ENCODE results near the gene TCF7L2. TPM values are rescaled to one million over a fixed set of nuclear protein-coding genes. Genes with fewer than 3 reads are reported as not detected.

The TCF7L2 gene
- total RNA-seq, 1 experiment from 2014 or later: 22.1 TPM

- Histone ChIP-seq H3K27me3 (no peaks in the 10 kb centered on the region), H3K27ac (no peak overlapping the region), H3K9me3 (replicated peaks) (no peaks in the 10 kb centered on the region), H3K4me1 (peaks cover 31% of the 10 kb centered on the region), H3K36me3 (no peaks in the 10 kb centered on the region), H3K4me3 (no peak overlapping the region)
- no peak for DNase-seq
Measured at GRCh38 chr10:113024930-113025329, 74.9 kb downstream of the TCF7L2 start.

DNA sequence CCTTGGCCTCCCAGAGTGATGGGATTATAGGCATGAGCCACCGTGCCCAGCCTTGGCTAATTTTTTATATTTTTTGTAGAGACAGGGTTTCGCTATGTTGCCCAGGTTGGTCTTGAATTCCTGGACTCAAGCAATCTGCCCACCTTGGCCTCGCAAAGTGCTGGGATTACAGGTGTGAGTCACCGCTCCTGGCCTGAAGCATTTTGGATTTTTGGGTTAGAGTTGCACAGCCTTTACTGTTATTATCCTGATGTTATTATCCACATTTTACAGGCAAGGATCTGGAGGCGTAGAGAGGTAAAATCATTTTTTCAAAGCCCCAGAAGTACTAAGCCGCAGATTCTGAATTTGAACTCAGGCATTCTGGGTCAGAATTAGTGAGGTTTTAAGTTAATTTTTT is 75.4 kb downstream of the TCF7L2 start:
- no peak for DNase-seq
- Histone ChIP-seq H3K4me3 (no peak overlapping the region), H3K4me1 (peaks cover 31% of the 10 kb centered on the region), H3K36me3 (no peaks in the 10 kb centered on the region), H3K27me3 (no peaks in the 10 kb centered on the region), H3K27ac (no peak overlapping the region), H3K9me3 (replicated peaks) (no peaks in the 10 kb centered on the region)

DNA sequence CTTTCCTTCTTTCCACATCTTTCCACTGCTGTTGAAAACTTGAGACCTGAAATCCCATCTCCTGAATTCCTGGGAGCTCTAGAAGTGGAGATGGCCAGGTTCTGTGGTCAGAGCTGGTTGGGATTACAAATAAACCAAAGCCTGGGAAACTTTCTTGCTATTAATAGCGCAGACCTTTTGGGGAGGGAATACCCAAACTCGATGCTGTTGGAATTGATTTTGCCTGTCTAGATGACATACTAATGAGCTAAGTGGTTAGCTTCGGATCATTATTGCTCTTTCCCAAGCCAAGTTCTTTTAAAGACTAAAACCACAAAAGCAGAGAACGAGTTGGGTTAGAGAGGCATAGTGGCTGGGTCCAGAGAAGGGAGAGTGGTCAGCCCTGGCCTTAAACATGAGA is 76.6 kb downstream of the TCF7L2 start:
- H3K4me3 ChIP-seq: peak overlapping the region; percentile 17
- H3K27ac ChIP-seq: peak overlapping the region; percentile 88

DNA sequence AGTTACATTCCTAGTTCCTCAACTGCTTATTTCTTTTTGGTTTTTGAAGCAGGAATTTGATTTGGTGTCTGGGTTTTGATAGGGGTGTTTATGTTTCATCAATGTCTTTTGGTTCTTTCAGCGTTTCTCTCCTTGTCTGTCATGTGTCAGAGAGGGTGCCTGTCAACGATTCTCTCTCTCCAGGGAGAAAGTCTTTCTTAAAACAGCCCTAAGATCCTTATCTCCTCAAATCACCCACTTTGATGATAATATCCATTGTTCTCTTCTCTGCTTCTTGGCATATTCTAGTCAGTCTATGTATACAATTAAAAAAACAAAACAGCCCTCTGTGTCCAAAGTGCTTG is 77.2 kb downstream of the TCF7L2 start:
- peaks cover 31% of the 10 kb centered on the region for H3K4me1 ChIP-seq
- H3K27ac ChIP-seq: peak overlapping the region; percentile 88
- H3K27me3 ChIP-seq: no peaks in the 10 kb centered on the region
- no peaks in the 10 kb centered on the region for H3K9me3 ChIP-seq (replicated peaks)
- no peaks in the 10 kb centered on the region for H3K36me3 ChIP-seq
- H3K4me3 ChIP-seq: peak overlapping the region; percentile 17
- DNase-seq: no peak

More for the DNA sequence above, 76.6 kb downstream of the TCF7L2 start:
- Histone ChIP-seq H3K9me3 (replicated peaks) (no peaks in the 10 kb centered on the region), H3K36me3 (no peaks in the 10 kb centered on the region), H3K4me1 (peaks cover 31% of the 10 kb centered on the region), H3K27me3 (no peaks in the 10 kb centered on the region)
- peak; percentile 68 to 85 for DNase-seq

- no peaks in the 10 kb centered on the region for H3K27me3 ChIP-seq
- H3K9me3 ChIP-seq (replicated peaks): no peaks in the 10 kb centered on the region
- peak overlapping the region; percentile 88 for H3K27ac ChIP-seq
- peak overlapping the region; percentile 34 for H3K4me3 ChIP-seq
- peak; percentile 90 to 98 for DNase-seq
- no peaks in the 10 kb centered on the region for H3K36me3 ChIP-seq
- peaks cover 31% of the 10 kb centered on the region for H3K4me1 ChIP-seq
Measured at GRCh38 chr10:113027574-113028455, 77.8 kb downstream of the TCF7L2 start.

DNA sequence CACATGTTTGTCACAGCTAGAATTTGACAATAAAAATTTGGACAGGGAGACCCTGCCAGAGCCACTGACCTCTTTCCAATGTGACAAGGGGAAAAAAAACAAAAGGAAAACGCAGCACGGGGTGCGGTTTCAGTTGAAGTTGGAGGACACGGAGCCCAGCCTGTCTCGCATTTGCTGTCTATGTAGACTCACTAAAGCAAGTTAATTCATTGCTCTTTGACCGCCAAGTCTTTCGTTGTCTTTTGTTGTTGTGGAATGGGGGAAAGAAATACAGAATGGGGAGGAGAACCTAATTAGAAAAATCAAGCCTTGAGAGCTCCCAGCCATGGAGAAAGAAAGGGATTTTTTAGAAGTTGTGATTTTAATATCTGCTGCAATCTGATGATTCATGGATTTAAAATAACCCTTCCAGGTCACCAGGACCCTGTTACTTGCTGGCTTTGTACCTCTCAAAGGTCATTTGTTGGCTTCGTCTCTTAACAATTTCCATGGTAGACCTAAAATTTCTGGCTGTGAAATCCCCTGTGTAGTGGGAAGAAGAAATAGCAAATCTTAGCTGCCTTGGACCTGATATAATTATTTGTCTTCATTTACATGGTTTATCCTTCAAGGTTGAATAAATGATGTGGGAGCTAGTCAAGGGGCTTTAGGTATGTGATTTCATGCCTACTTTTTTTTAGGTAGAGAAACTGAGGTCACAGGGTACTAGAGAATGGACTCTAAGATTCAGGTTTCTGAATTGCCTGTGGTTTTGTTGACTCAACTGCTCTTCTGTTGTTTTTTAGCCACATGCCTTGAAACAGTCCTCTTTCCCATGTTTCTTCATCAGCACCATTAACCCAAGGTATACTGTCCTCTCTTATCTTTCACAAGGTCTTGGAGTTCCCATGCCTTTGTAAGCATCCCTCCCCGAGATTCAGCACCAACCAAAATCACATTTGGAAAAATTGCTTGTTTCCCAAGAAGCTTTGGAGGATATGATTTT is 78.7 kb downstream of the TCF7L2 start:
- Histone ChIP-seq H3K9me3 (replicated peaks) (no peaks in the 10 kb centered on the region), H3K36me3 (peaks cover 4% of the 10 kb centered on the region; the same call in 1 of the 2 replicates), H3K27ac (peak overlapping the region; percentile 88), H3K4me1 (peaks cover 31% of the 10 kb centered on the region), H3K27me3 (no peaks in the 10 kb centered on the region), H3K4me3 (peak overlapping the region; percentile 34)
- DNase-seq: peak in 1 of 2 experiments; percentile 43

GRCh38 chr10:113030453-113030852 is 80.4 kb downstream of the TCF7L2 start:
- no peaks in the 10 kb centered on the region for H3K27me3 ChIP-seq
- no peaks in the 10 kb centered on the region for H3K9me3 ChIP-seq (replicated peaks)
- no peak for DNase-seq
- no peak overlapping the region for H3K27ac ChIP-seq
- peaks cover 6% of the 10 kb centered on the region; the same call in 1 of the 2 replicates for H3K36me3 ChIP-seq
- H3K4me3 ChIP-seq: no peak overlapping the region
- H3K4me1 ChIP-seq: peaks cover 37% of the 10 kb centered on the region

- Histone ChIP-seq H3K27ac (no peak overlapping the region), H3K4me3 (no peak overlapping the region), H3K4me1 (peaks cover 31% of the 10 kb centered on the region), H3K27me3 (no peaks in the 10 kb centered on the region), H3K9me3 (replicated peaks) (no peaks in the 10 kb centered on the region), H3K36me3 (peaks cover 6% of the 10 kb centered on the region; the same call in 1 of the 2 replicates)
- DNase-seq: no peak
Measured at GRCh38 chr10:113031147-113031546, 81.1 kb downstream of the TCF7L2 start.

GRCh38 chr10:113033991-113034390 is 83.9 kb downstream of the TCF7L2 start:
- Histone ChIP-seq H3K27ac (no peak overlapping the region), H3K4me1 (peaks cover 11% of the 10 kb centered on the region), H3K36me3 (peaks cover 10% of the 10 kb centered on the region; the same call in 1 of the 2 replicates), H3K9me3 (replicated peaks) (no peaks in the 10 kb centered on the region), H3K27me3 (no peaks in the 10 kb centered on the region), H3K4me3 (no peak overlapping the region)
- DNase-seq: no peak

GRCh38 chr10:113035732-113036312 is 85.8 kb downstream of the TCF7L2 start:
- no peaks in the 10 kb centered on the region for H3K27me3 ChIP-seq
- no peaks in the 10 kb centered on the region for H3K9me3 ChIP-seq (replicated peaks)
- H3K27ac ChIP-seq: no peak overlapping the region
- DNase-seq: no peak
- peaks cover 6% of the 10 kb centered on the region; the same call in 1 of the 2 replicates for H3K4me1 ChIP-seq
- H3K36me3 ChIP-seq: peaks cover 10% of the 10 kb centered on the region; the same call in 1 of the 2 replicates
- no peak overlapping the region for H3K4me3 ChIP-seq

- Histone ChIP-seq H3K36me3 (peaks cover 13% of the 10 kb centered on the region; the same call in 1 of the 2 replicates), H3K9me3 (replicated peaks) (no peaks in the 10 kb centered on the region), H3K27ac (no peak overlapping the region), H3K4me1 (peaks cover 8% of the 10 kb centered on the region), H3K4me3 (no peak overlapping the region), H3K27me3 (no peaks in the 10 kb centered on the region)
- DNase-seq: no peak
Measured at GRCh38 chr10:113036619-113037018, 86.6 kb downstream of the TCF7L2 start.

DNA sequence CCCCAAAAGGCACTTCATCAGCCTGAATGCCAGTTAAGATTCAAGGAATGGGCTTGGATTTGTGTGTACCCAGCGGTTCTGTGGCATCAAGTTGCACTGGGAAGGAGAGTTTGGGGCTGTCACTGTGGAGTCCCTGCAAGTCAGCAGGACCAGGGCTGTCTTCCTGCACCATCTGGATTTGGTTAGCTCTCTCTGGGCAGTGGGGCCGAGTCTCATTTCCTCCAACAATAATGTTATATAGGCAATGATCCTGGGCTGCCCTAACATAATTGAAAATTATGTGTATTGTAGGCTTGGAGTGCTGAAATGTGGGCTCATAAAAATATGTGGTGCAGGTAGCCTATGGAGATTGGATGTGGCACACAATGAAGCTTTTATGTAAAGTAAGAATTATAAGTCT is 87.2 kb downstream of the TCF7L2 start:
- no peaks in the 10 kb centered on the region for H3K9me3 ChIP-seq (replicated peaks)
- peaks cover 19% of the 10 kb centered on the region for H3K36me3 ChIP-seq
- no peak overlapping the region for H3K27ac ChIP-seq
- H3K4me3 ChIP-seq: no peak overlapping the region
- H3K4me1 ChIP-seq: peaks cover 14% of the 10 kb centered on the region
- DNase-seq: no peak
- H3K27me3 ChIP-seq: no peaks in the 10 kb centered on the region

GRCh38 chr10:113038183-113038582 is 88.1 kb downstream of the TCF7L2 start:
- no peak for DNase-seq
- no peaks in the 10 kb centered on the region for H3K27me3 ChIP-seq
- H3K27ac ChIP-seq: no peak overlapping the region
- peaks cover 22% of the 10 kb centered on the region for H3K4me1 ChIP-seq
- H3K9me3 ChIP-seq (replicated peaks): no peaks in the 10 kb centered on the region
- H3K4me3 ChIP-seq: no peak overlapping the region
- H3K36me3 ChIP-seq: peaks cover 26% of the 10 kb centered on the region

DNA sequence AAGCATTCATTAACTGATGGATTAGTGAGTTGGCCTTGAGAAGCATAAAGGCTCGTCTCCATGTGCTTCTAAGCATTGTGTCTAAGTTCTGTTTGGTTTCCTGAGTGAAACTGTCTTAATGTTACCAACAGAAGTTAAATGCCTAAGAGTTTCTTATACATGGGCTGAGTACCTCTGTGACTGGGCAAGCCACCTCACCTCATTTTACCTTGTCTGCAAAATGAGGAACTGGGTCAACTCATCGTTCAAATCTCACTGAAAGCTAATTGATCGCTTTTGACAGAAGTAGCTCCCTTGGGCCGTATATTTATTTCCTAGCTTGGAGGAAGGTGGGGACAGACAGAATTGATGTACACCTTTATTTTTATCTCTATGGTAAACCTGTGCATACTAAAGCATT is 88.9 kb downstream of the TCF7L2 start:
- Histone ChIP-seq H3K27ac (no peak overlapping the region), H3K9me3 (replicated peaks) (no peaks in the 10 kb centered on the region), H3K4me1 (peaks cover 22% of the 10 kb centered on the region), H3K36me3 (peaks cover 24% of the 10 kb centered on the region), H3K4me3 (no peak overlapping the region), H3K27me3 (no peaks in the 10 kb centered on the region)
- DNase-seq: no peak

Measured in SJCRH30 (cell line).